Measurements from ENCODE around the gene CALD1.

DNA sequence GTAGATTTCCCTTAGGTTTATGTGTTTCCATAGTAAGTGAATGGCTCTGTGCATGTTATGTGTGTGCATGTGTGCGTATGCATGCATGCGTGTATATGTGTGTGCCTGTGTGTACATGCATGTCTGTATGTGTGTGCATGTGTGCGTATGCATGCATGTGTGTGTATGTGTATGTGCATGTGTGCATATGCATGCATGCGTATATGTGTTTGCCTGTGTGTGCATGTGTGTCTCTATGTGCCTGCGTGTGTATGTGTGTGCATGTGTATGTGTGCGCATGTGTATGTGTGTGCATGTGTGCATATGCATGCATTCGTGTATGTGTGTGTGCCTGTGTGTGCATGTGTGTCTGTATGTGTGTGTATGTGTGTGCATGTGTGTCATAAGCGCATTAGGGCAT, 108.1 kb downstream of the CALD1 start:
- TF ChIP-seq CTCF (IDR thresholded peaks at IDR 0.05) (no peak), EP300 (IDR thresholded peaks at IDR 0.05) (no peak)
